Measurements from ENCODE around the gene PLIN4.

- TF ChIP-seq ZFX (IDR thresholded peaks at IDR 0.05; ENCODE audit: borderline replicate concordance), result no peak
- no peak; the same call in 1 of the 2 replicates for TF ChIP-seq CTCF (IDR thresholded peaks at IDR 0.05)
Measured at GRCh38 chr19:4534836-4535658, 16.8 kb upstream of the PLIN4 start, which contains the start of gene PLIN5.

Measured in 22Rv1 (cell line).